BE2C (cell line): Measurements from ENCODE around the gene OSBPL5.

ENCODE experiments used
- DNase-seq: peaks from one replicate; pipeline ENCODE4 v3.0.0-alpha.2; 2020
- H3K27me3 ChIP-seq: fragments of 250-450 bp; sonication (Bioruptor Pico); 2 replicates; pipeline ENCODE4 v1.5.1; 2020; ENCODE audit warnings: mild to moderate bottlenecking
- H3K36me3 ChIP-seq: fragments of 250-450 bp; sonication (Bioruptor Pico); 2 replicates; pipeline ENCODE4 v1.5.1; 2020; ENCODE audit warnings: mild to moderate bottlenecking
- H3K4me1 ChIP-seq: fragments of 250-450 bp; sonication (Bioruptor Pico); 2 replicates; pipeline ENCODE4 v1.5.1; 2020
- H3K4me3 ChIP-seq: 2 replicates; pipeline ENCODE4 v1.5.1; 2011; ENCODE audit warnings: low read depth, low read length
- H3K9me3 ChIP-seq: fragments of 250-450 bp; sonication (Bioruptor Pico); 2 replicates; pipeline ENCODE4 v1.5.1; 2020
- CTCF ChIP-seq: IDR thresholded peaks from 2 replicates; pipeline ENCODE4 v1.5.1; 2012; ENCODE audit warnings: mild to moderate bottlenecking, low read depth, low read length

OSBPL5 gene

GRCh38 chr11:3091846-3092602, 73.1 kb downstream of the OSBPL5 start:
- Histone ChIP-seq H3K36me3 (no peaks in the 10 kb centered on the region), H3K9me3 (no peaks in the 10 kb centered on the region), H3K27me3 (no peaks in the 10 kb centered on the region), H3K4me3 (no peak overlapping the region), H3K4me1 (no peaks in the 10 kb centered on the region)
- DNase-seq = peak; percentile 55
- TF ChIP-seq CTCF = peak; percentile 76

- Histone ChIP-seq H3K4me3 (no peak overlapping the region), H3K36me3 (no peaks in the 10 kb centered on the region), H3K27me3 (no peaks in the 10 kb centered on the region), H3K4me1 (no peaks in the 10 kb centered on the region), H3K9me3 (no peaks in the 10 kb centered on the region)
- no peak for DNase-seq
- no peak for TF ChIP-seq CTCF
These were observed 73.8 kb downstream of the OSBPL5 start for GRCh38 chr11:3091081-3091845.

GRCh38 chr11:3090096-3090901, 74.8 kb downstream of the OSBPL5 start:
- Histone ChIP-seq H3K9me3 (no peaks in the 10 kb centered on the region), H3K4me3 (no peak overlapping the region), H3K4me1 (no peaks in the 10 kb centered on the region), H3K27me3 (no peaks in the 10 kb centered on the region), H3K36me3 (no peaks in the 10 kb centered on the region)
- TF ChIP-seq CTCF = no peak
- DNase-seq = no peak

- Histone ChIP-seq H3K27me3 (no peaks in the 10 kb centered on the region), H3K4me3 (no peak overlapping the region), H3K9me3 (no peaks in the 10 kb centered on the region), H3K36me3 (no peaks in the 10 kb centered on the region), H3K4me1 (no peaks in the 10 kb centered on the region)
- DNase-seq = no peak
- no peak for TF ChIP-seq CTCF
These were observed 75.7 kb downstream of the OSBPL5 start for GRCh38 chr11:3089236-3090061.

- Histone ChIP-seq H3K9me3 (no peaks in the 10 kb centered on the region), H3K4me3 (no peak overlapping the region), H3K4me1 (no peaks in the 10 kb centered on the region), H3K27me3 (no peaks in the 10 kb centered on the region), H3K36me3 (no peaks in the 10 kb centered on the region)
- DNase-seq = no peak
- no peak for TF ChIP-seq CTCF
These were observed 76.3 kb downstream of the OSBPL5 start for GRCh38 chr11:3088806-3089205.
